ENCODE measurements around the gene MAGEA3. TPM values are rescaled to one million over a fixed set of nuclear protein-coding genes. Genes with fewer than 3 reads are reported as not detected.

The MAGEA3 gene
- total and polyA plus RNA-seq, 9 of the 15 experiments (the other 6 are each of a cell fraction or from before 2014, with no cell fraction given): 8.1 to 197 (median 144) TPM

GRCh38 chrX:152733261-152733975, 34.8 kb downstream of the MAGEA3 start, which contains the start of the genes CSAG1 and MAGEA12 (continued):
- peak; percentile 71 for TF ChIP-seq RBFOX2 (IDR thresholded peaks at IDR 0.05; ENCODE audit: low read depth, low read length)
- TF ChIP-seq, protein P1, sequence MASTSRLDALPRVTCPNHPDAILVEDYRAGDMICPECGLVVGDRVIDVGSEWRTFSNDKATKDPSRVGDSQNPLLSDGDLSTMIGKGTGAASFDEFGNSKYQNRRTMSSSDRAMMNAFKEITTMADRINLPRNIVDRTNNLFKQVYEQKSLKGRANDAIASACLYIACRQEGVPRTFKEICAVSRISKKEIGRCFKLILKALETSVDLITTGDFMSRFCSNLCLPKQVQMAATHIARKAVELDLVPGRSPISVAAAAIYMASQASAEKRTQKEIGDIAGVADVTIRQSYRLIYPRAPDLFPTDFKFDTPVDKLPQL (IDR thresholded peaks at IDR 0.05; ENCODE audit: extremely low read depth, insufficient read length): no peak
- TF ChIP-seq ZNF12 (CRISPR knock-in tag; IDR thresholded peaks at IDR 0.05): no peak
- no peak for TF ChIP-seq E2F3 (CRISPR knock-in tag; IDR thresholded peaks at IDR 0.05)
- no peak for TF ChIP-seq ETV5 (CRISPR knock-in tag; IDR thresholded peaks at IDR 0.05; ENCODE audit: low read depth)
- peak; percentile 48; the same call in 1 of the 2 replicates for TF ChIP-seq MYC (IDR thresholded peaks at IDR 0.05; ENCODE audit: low read depth, low read length)
- TF ChIP-seq MYC (CRISPR knock-in tag; IDR thresholded peaks at IDR 0.05; ENCODE audit: borderline replicate concordance, low read depth): no peak
- no peak for TF ChIP-seq ZNF830 (CRISPR knock-in tag; IDR thresholded peaks at IDR 0.05)
- no peak for TF ChIP-seq SRF (CRISPR knock-in tag; IDR thresholded peaks at IDR 0.05)
- TF ChIP-seq HNRNPLL (IDR thresholded peaks at IDR 0.05; ENCODE audit: low read depth, low read length, poor library complexity, severe bottlenecking): no peak
- TF ChIP-seq ZC3H11A (IDR thresholded peaks at IDR 0.05; ENCODE audit: low read depth, low read length): no peak
- TF ChIP-seq STAT5A (IDR thresholded peaks at IDR 0.05; ENCODE audit: borderline replicate concordance, low read length): no peak
- no peak for TF ChIP-seq ZNF140 (CRISPR knock-in tag; IDR thresholded peaks at IDR 0.05)
- peak; percentile 48 for TF ChIP-seq ATF1 (CRISPR knock-in tag; IDR thresholded peaks at IDR 0.05)
- peak; percentile 53 for TF ChIP-seq ATF1 (tag; IDR thresholded peaks at IDR 0.05)
- TF ChIP-seq ZNF592 (IDR thresholded peaks at IDR 0.05): no peak
- TF ChIP-seq ZNF609 (CRISPR knock-in tag; IDR thresholded peaks at IDR 0.05; ENCODE audit: borderline replicate concordance): no peak
- TF ChIP-seq RAD51 (IDR thresholded peaks at IDR 0.05; ENCODE audit: borderline replicate concordance, low read depth): peak; percentile 58; the same call in 1 of the 2 replicates
- no peak for TF ChIP-seq HDAC2 (IDR thresholded peaks at IDR 0.05)
- no peak for TF ChIP-seq MTF1 (CRISPR knock-in tag; IDR thresholded peaks at IDR 0.05; ENCODE audit: borderline replicate concordance)

Data from K562 (cell line).